ENCODE measurements around the gene ALKBH8.
"Not testable (repeated sequence)": the region's sequence is repeated elsewhere in the genome, so short reads cannot be mapped to it uniquely, and the experiment has no call there.

The ALKBH8 gene

DNA sequence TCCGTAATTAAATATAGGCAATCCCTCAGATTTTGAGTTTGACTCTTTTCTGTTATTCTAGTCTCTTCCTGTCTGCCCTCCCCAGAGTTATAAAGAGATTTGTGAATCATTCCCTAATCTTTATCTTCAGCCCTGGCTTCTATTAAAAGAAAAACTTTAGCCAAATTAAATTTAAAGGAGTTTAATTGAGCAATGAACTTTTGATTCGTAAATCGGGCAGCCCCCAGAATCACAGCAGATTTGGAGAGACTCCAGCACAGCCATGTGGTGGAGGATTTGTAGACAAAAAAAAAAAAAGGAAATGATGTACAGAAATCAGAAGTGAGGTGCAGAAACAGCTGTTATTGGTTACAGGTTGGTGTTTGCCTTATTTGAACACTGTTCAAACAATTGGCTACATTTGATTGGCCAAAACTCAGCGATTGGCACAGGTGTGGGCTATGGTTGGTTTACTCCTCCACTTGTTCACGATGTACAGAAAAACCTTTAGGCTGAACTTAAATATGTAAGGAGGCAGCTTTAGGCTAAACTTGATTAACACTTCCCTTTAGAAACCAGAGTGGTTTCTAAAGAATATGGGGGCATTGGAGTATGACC is 2.3 kb upstream of the ALKBH8 start:
- ChIA-PET POLR2A (no interaction called here), CTCF (interaction anchor here (1.5 to 25.5 kb wide), 6 partner anchors 6 to 330 kb away, joined by 6 to 485 read pairs (median 44); no protein-coding TSS in a partner anchor)
- no peak for DNase-seq (ENCODE audit: low read depth, low spot score)
- TF ChIP-seq, protein P1, sequence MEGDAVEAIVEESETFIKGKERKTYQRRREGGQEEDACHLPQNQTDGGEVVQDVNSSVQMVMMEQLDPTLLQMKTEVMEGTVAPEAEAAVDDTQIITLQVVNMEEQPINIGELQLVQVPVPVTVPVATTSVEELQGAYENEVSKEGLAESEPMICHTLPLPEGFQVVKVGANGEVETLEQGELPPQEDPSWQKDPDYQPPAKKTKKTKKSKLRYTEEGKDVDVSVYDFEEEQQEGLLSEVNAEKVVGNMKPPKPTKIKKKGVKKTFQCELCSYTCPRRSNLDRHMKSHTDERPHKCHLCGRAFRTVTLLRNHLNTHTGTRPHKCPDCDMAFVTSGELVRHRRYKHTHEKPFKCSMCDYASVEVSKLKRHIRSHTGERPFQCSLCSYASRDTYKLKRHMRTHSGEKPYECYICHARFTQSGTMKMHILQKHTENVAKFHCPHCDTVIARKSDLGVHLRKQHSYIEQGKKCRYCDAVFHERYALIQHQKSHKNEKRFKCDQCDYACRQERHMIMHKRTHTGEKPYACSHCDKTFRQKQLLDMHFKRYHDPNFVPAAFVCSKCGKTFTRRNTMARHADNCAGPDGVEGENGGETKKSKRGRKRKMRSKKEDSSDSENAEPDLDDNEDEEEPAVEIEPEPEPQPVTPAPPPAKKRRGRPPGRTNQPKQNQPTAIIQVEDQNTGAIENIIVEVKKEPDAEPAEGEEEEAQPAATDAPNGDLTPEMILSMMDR (IDR thresholded peaks at IDR 0.05; ENCODE audit: insufficient read depth, low read length, missing control alignments) = no peak
- H3K4me3 ChIP-seq (ENCODE audit: low read depth, low read length) = no peak overlapping the region

DNA sequence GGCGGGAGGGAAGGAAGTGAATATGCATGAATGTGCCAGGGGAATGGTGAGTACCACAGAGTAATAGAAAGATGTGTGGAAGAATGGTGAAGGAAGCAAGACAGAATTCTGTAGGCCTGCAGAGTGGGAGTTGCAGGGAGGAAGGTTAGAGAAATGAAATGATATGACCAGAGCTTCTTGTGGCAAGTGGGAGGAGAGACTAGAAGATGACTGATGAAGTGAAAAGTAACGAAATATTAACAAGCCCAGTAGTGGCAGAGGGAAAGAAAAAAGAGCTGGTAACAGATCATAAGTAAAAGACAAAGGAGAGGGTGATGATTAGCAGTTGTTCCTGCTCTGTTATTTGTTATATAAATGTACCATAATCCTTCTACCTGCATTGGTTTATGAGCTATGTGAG is 1.0 kb upstream of the ALKBH8 start:
- TF ChIP-seq, protein P1 (IDR thresholded peaks at IDR 0.05; ENCODE audit: insufficient read depth, low read length, missing control alignments) = no peak
- no peak overlapping the region for H3K4me3 ChIP-seq (ENCODE audit: low read depth, low read length)
- ChIA-PET CTCF (interaction anchor here (1.5 to 25.5 kb wide), 7 partner anchors 8 to 332 kb away, joined by 6 to 485 read pairs (median 11); no protein-coding TSS in a partner anchor), POLR2A (no interaction called here)
- DNase-seq (ENCODE audit: low read depth, low spot score) = no peak

DNA sequence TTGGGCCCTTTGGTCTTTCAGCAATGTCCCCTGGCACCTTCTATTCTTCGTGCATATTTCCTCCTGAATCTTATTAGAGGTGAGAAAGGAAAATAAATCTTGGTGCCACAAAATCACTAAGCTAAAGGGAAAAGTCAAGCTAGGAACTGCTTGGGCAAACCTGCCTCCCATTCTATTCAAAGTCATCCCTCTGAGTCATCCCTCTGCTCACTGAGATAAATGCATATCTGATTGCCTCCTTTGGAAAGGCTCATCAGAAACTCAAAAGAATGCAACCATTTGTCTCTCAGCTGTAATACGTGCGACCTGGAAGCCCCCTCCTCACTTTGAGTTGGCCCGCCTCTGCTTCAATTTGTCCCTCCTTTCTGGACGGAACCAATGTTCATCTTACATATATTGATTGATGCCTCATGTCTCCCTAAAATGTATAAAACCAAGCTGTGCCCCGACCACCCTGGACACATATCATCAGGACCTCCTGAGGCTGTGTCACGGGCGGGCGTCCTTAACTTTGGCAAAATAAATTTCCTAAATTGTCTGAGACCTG is 493 bp upstream of the ALKBH8 start:
- CTCF ChIA-PET = interaction anchor here (1.4 to 25.5 kb wide), 9 partner anchors 8 to 332 kb away, joined by 4 to 485 read pairs (median 11); no protein-coding TSS in a partner anchor
- DNase-seq (ENCODE audit: low read depth, low spot score); POLR2A ChIA-PET: not testable (repeated sequence)
- peak overlapping the region; percentile 72 for H3K4me3 ChIP-seq (ENCODE audit: low read depth, low read length)

DNA sequence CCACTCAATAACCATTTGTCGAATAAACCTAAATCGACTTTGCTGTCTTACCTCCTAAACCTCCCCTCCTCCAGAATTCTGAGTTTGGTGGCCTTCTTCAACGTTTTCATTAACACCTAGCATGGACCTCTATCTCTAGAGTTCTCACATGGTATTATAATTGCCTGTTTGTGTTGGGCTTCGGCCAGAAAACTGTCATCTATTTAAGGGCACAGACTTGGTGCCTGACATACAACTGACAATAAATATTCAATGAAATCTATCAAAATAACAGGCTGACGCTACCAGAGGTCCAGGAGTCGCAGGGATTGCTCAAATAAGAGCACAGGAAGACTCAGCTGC is 687 bp downstream of the ALKBH8 start:
- ChIA-PET CTCF (interaction anchor here (1.4 to 25.5 kb wide), 9 partner anchors 9 to 333 kb away, joined by 3 to 485 read pairs (median 34); no protein-coding TSS in a partner anchor), POLR2A (no interaction called here)
- H3K4me3 ChIP-seq (ENCODE audit: low read depth, low read length) = peak overlapping the region; percentile 72
- no peak for DNase-seq (ENCODE audit: low read depth, low spot score)
- TF ChIP-seq, protein P1 (IDR thresholded peaks at IDR 0.05; ENCODE audit: insufficient read depth, low read length, missing control alignments) = no peak

DNA sequence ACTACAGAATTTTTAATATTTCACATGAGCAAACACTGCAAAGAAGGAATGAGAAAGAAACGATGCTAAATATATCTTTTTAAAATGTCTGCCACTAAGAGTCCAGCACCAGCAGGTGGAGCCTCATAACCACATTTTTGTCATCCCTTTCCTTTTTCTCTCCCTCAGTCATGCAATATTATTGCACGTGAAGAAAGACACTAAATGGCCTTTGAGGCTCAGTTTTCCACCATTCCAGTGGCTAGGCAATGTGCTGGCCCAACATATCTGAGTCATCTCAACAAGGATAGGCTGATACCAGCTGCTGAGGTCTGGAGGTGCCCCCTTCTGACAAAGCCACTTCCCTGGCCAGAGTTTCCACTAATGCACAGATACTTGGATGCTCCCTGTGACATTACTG is 1.8 kb downstream of the ALKBH8 start:
- TF ChIP-seq, protein P1 (IDR thresholded peaks at IDR 0.05; ENCODE audit: insufficient read depth, low read length, missing control alignments) = peak; percentile 58
- 0 out of 2 replicates have a peak overlapping the region, but pooled peaks have one; percentile 6 for H3K4me3 ChIP-seq (ENCODE audit: low read depth, low read length)
- no peak for DNase-seq (ENCODE audit: low read depth, low spot score)
- ChIA-PET POLR2A (interaction anchor here (0.7 to 0.9 kb wide), 2 partner anchors 126 to 445 kb away, joined by 3 read pairs; no protein-coding TSS in a partner anchor), CTCF (interaction anchor here (0.6 to 25.5 kb wide), 26 partner anchors 11 to 1090 kb away, joined by 3 to 485 read pairs (median 6); partner anchors contain the start of gene CUL5)

DNA sequence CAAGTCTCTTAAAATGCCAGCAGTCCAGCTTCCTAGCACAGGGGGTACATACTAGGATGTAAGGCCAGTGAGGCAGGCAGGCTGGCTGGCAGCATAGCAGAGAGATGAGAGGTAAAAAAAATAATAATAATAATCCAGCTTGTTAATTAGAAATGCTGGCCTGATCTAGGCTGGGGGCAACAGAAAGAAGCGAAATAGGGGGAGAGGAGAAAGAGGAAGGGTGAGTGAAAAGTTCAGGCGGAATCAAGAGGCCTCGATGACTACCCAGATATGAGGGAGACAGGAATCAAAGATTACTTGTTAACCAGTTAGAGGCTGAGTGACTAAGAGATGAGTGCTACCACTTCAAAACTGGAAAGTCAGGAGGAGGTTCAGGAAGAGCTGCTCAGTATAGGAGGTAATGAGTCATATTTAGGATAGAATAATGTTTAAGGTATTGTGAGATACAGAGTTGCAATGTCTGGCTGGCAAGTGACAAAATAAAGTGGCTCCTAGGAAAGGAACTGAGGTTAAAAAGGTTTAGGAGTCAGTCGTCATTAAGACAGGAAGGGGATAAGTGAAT is 2.8 kb downstream of the ALKBH8 start:
- TF ChIP-seq, protein P1 (IDR thresholded peaks at IDR 0.05; ENCODE audit: insufficient read depth, low read length, missing control alignments) = no peak
- ChIA-PET CTCF (interaction anchor here (0.7 to 25.5 kb wide), 32 partner anchors 11 to 1091 kb away, joined by 3 to 485 read pairs (median 4); partner anchors contain the start of genes CUL5 and ELMOD1), POLR2A (interaction anchor here (0.9 kb wide), 1 partner anchor 127 kb away, joined by 3 read pairs; no protein-coding TSS in a partner anchor)
- DNase-seq (ENCODE audit: low read depth, low spot score) = no peak
- no peak overlapping the region for H3K4me3 ChIP-seq (ENCODE audit: low read depth, low read length)

Data from AG04449 (cell line).